CD4-positive, alpha-beta T cell (primary cell): ENCODE results near the gene NBR1. TPM values are rescaled to one million over a fixed set of nuclear protein-coding genes. Genes with fewer than 3 reads are reported as not detected.
"Not testable (repeated sequence)": the region's sequence is repeated elsewhere in the genome, so short reads cannot be mapped to it uniquely, and the experiment has no call there.

Source experiments
- ATAC-seq: fragments of 200-7000 bp; cut with Tn5 transposase; one replicate; pipeline ENCODE4 v1.10.0; 2022; ENCODE audit warnings: mild to moderate bottlenecking; ENCODE audit not compliant: poor library complexity
- CTCF ChIA-PET: fragments of 350-600 bp; sonication (Branson Sonifier 250); formaldehyde crosslinking; loops from one replicate; lab custom pipeline; 2021; ENCODE audit warnings: antibody characterized with exemption, inconsistent platforms; lab: Charles Lee
- POLR2A ChIA-PET: fragments of 350-600 bp; sonication (Branson Sonifier 250); formaldehyde crosslinking; loops from one replicate; lab custom pipeline; 2021; ENCODE audit warnings: antibody characterized with exemption, inconsistent platforms; lab: Charles Lee
- DNase-seq, 14 experiments: peaks; one replicate each; pipeline ENCODE4 v3.0.0-alpha.2; 2013 to 2020; ENCODE audit warnings: mixed read lengths in 2 of 14
- H3K27ac ChIP-seq, 2 donors: one replicate each; pipeline versions ENCODE4 v1.5.1 to v1.7.0; 2013; ENCODE audit warnings: low read length in 2 of 2, low read depth in 1 of 2, mild to moderate bottlenecking in 1 of 2
- H3K27me3 ChIP-seq, 2 experiments: 1 replicate in 1 of 2; 2 replicates in 1 of 2; pipeline versions ENCODE4 v1.6.1 to v1.7.0; 2013; ENCODE audit warnings: low read length in 2 of 2, control low read depth in 1 of 2, mild to moderate bottlenecking in 1 of 2, moderate library complexity in 1 of 2; ENCODE audit not compliant: insufficient read depth in 2 of 2, control insufficient read depth in 1 of 2
- H3K36me3 ChIP-seq: one replicate; pipeline ENCODE4 v1.6.1; 2013; ENCODE audit warnings: low read length, control low read depth; ENCODE audit not compliant: insufficient read depth
- H3K4me1 ChIP-seq: one replicate; pipeline ENCODE4 v1.6.1; 2013; ENCODE audit warnings: low read length, control low read depth; ENCODE audit not compliant: insufficient read depth
- H3K4me3 ChIP-seq: one replicate; pipeline ENCODE4 v1.5.1; 2013; ENCODE audit warnings: mild to moderate bottlenecking, low read length, moderate library complexity
- H3K9me3 ChIP-seq, 2 experiments: 1 replicate in 1 of 2; 2 replicates in 1 of 2; pipeline versions ENCODE4 v1.6.1 to v1.7.0; 2013; ENCODE audit warnings: low read length in 2 of 2, mild to moderate bottlenecking in 2 of 2, control low read depth in 1 of 2, moderate library complexity in 1 of 2; ENCODE audit not compliant: control insufficient read depth in 1 of 2, insufficient read depth in 1 of 2
- H3K27ac Mint-ChIP-seq: one replicate; pipeline ENCODE4 v1.8.0; 2020; ENCODE audit warnings: mixed read lengths
- H3K27me3 Mint-ChIP-seq: one replicate; pipeline ENCODE4 v1.8.0; 2021; ENCODE audit warnings: mixed read lengths
- H3K36me3 Mint-ChIP-seq: one replicate; pipeline ENCODE4 v1.8.0; 2021; ENCODE audit warnings: low read depth, mixed read lengths
- H3K4me1 Mint-ChIP-seq: one replicate; pipeline ENCODE4 v1.8.0; 2021; ENCODE audit warnings: low read depth, mixed read lengths
- H3K4me3 Mint-ChIP-seq: one replicate; pipeline ENCODE4 v1.8.0; 2020; ENCODE audit warnings: mild to moderate bottlenecking, mixed read lengths
- H3K9me3 Mint-ChIP-seq: one replicate; pipeline ENCODE4 v1.8.0; 2020; ENCODE audit warnings: mixed read lengths
- CTCF ChIP-seq: fragments of 200-600 bp; IDR thresholded peaks from one replicate; pipeline ENCODE4 v1.8.0; 2022; ENCODE audit warnings: antibody characterized with exemption, mild to moderate bottlenecking
- intact Hi-C, 2 experiments: fragments of 100-400 bp; cut with DNase I in 1 of 2; cut with micrococcal nuclease in 1 of 2; formaldehyde crosslinking; loops; one replicate each; pipeline versions ENCODE4 v1.15.1 to v1.9.0; 2023 to 2025; cut with DNase I, micrococcal nuclease
- total RNA-seq, 174 experiments: library from RNA in 2 of 174; stranded (reverse) in 2 of 174; gene quantifications; one replicate each; pipeline ENCODE4 v1.2.3 and lab custom pipeline; 2021 to 2026

The NBR1 gene
- total RNA-seq, 2 experiments from 2014 or later, result 23.7 TPM

- Histone ChIP-seq H3K36me3 (peaks cover 90% of the 10 kb centered on the region), H3K4me1 (no peaks in the 10 kb centered on the region), H3K4me3 (no peak overlapping the region), H3K9me3 (no peaks in the 10 kb centered on the region), H3K27ac (no peak overlapping the region), H3K27me3 (no peaks in the 10 kb centered on the region)
- Mint-ChIP-seq H3K4me1 (no peaks in the 10 kb centered on the region), H3K36me3 (peaks cover 84% of the 10 kb centered on the region), H3K27me3 (no peaks in the 10 kb centered on the region), H3K4me3 (no peak overlapping the region), H3K27ac (no peak overlapping the region), H3K9me3 (no peaks in the 10 kb centered on the region)
- CTCF ChIA-PET, result interaction anchor here (2.0 kb wide), 1 partner anchor 12 kb away, joined by 6 read pairs; the partner anchor contains the start of gene TMEM106A
- POLR2A ChIA-PET, result interaction anchor here (1.2 to 1.6 kb wide), 3 partner anchors 28 to 236 kb away, joined by 3 to 7 read pairs (median 6); partner anchors contain the start of gene NBR1
- DNase-seq (no peak), ATAC-seq (no peak)
- intact Hi-C loops, result loop anchor here in 1 of 2 experiments (10.0 kb wide), 2 partner anchors 355 to 475 kb away; partner anchors contain the start of gene AOC2
- TF ChIP-seq CTCF, result no peak
Measured at GRCh38 chr17:43199633-43200032, 28.6 kb downstream of the NBR1 start.

- Mint-ChIP-seq H3K4me1 (no peaks in the 10 kb centered on the region), H3K27ac (no peak overlapping the region), H3K36me3 (peaks cover 84% of the 10 kb centered on the region), H3K9me3 (no peaks in the 10 kb centered on the region), H3K4me3 (no peak overlapping the region), H3K27me3 (no peaks in the 10 kb centered on the region)
- intact Hi-C loops, result loop anchor here in 1 of 2 experiments (10.0 kb wide), 1 partner anchor 355 kb away; the partner anchor contains the start of gene AOC2
- no peak for DNase-seq
- Histone ChIP-seq H3K4me3 (no peak overlapping the region), H3K36me3 (peaks cover 87% of the 10 kb centered on the region), H3K27me3 (no peaks in the 10 kb centered on the region), H3K4me1 (no peaks in the 10 kb centered on the region), H3K9me3 (no peaks in the 10 kb centered on the region), H3K27ac (no peak overlapping the region)
- TF ChIP-seq CTCF, result no peak
- POLR2A ChIA-PET, result interaction anchor here (1.2 to 1.6 kb wide), 4 partner anchors 11 to 236 kb away, joined by 3 to 7 read pairs (median 4); partner anchors contain the start of genes NBR1 and TMEM106A
- CTCF ChIA-PET, result interaction anchor here (2.0 kb wide), 1 partner anchor 11 kb away, joined by 6 read pairs; the partner anchor contains the start of gene TMEM106A
- no peak for ATAC-seq
Measured at GRCh38 chr17:43200127-43200526, 29.1 kb downstream of the NBR1 start.

GRCh38 chr17:43203013-43203412 lies 32.0 kb downstream of the NBR1 start:
- H3K4me1 ChIP-seq, H3K4me3 ChIP-seq, DNase-seq, H3K27me3 ChIP-seq, H3K27ac ChIP-seq, H3K27ac Mint-ChIP-seq, H3K4me3 Mint-ChIP-seq, ATAC-seq, H3K4me1 Mint-ChIP-seq, H3K9me3 ChIP-seq, POLR2A ChIA-PET, H3K27me3 Mint-ChIP-seq, H3K9me3 Mint-ChIP-seq: not testable (repeated sequence)
- intact Hi-C loops, result loop anchor here in 1 of 2 experiments (10.0 kb wide), 1 partner anchor 358 kb away; the partner anchor contains the start of gene AOC2
- H3K36me3 ChIP-seq, result peaks cover 80% of the 10 kb centered on the region
- CTCF ChIA-PET, result interaction anchor here (1.4 kb wide), 1 partner anchor 9 kb away, joined by 4 read pairs; the partner anchor contains the start of gene TMEM106A
- peaks cover 78% of the 10 kb centered on the region for H3K36me3 Mint-ChIP-seq
